Measurements from ENCODE around the gene GABRA4.

Gene GABRA4

DNA sequence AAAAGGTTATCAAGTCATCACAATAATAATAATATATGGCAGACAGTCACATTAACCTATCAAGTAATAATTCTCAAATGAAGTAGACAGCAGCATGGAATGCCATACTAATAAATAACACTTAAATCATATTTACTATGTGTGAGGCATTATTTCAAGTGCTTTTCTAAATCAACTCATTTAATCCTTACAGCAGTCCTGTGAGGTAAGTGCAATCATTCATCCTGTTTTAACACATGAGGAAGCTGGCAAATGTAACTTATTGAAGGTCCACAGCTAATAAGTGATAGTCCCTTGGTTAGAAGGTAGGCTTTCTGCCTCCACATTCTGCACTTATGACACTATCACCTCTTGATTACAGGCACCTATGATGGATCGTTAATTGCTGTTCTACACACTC is 24.5 kb downstream of the GABRA4 start:
- Mint-ChIP-seq H3K36me3 (ENCODE audit: insufficient read depth) (no peaks in the 10 kb centered on the region), H3K27me3 (peaks cover 8 to 9% of the 10 kb centered on the region in 2 donors), H3K27ac (no peak overlapping the region), H3K9me3 (peaks cover 0 to under 1% of the 10 kb centered on the region in 2 donors), H3K4me1 (ENCODE audit: low read depth in 2 of 2) (no peaks in the 10 kb centered on the region), H3K4me3 (no peak overlapping the region)
- DNase-seq (no peak), ATAC-seq (replicated peaks) (no peak)

DNA sequence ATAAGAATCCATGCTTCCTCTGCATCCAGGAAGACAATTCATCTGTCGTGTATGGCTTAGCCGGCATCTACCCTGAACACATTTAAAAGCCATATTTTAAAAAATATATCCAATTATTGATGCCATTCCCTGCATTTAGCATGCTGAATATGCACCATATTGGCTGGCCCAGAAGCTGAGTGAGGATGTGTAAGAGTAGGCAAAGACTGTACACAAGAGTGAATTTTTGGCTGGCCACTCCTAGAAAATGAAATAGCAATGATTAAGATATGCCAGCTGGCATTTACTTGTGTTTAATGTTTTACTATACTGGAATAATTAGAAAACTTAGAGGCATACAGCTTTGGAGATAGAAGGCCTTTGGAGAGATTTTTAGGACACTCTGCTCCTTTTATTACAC is 25.8 kb downstream of the GABRA4 start:
- Mint-ChIP-seq H3K27ac (no peak overlapping the region), H3K27me3 (peaks cover 14 to 18% of the 10 kb centered on the region in 2 donors), H3K36me3 (ENCODE audit: insufficient read depth) (no peaks in the 10 kb centered on the region), H3K4me1 (ENCODE audit: low read depth in 2 of 2) (no peaks in the 10 kb centered on the region), H3K4me3 (no peak overlapping the region), H3K9me3 (peaks cover 0 to 6% of the 10 kb centered on the region in 2 donors)
- no peak for ATAC-seq (replicated peaks)
- no peak for DNase-seq

DNA sequence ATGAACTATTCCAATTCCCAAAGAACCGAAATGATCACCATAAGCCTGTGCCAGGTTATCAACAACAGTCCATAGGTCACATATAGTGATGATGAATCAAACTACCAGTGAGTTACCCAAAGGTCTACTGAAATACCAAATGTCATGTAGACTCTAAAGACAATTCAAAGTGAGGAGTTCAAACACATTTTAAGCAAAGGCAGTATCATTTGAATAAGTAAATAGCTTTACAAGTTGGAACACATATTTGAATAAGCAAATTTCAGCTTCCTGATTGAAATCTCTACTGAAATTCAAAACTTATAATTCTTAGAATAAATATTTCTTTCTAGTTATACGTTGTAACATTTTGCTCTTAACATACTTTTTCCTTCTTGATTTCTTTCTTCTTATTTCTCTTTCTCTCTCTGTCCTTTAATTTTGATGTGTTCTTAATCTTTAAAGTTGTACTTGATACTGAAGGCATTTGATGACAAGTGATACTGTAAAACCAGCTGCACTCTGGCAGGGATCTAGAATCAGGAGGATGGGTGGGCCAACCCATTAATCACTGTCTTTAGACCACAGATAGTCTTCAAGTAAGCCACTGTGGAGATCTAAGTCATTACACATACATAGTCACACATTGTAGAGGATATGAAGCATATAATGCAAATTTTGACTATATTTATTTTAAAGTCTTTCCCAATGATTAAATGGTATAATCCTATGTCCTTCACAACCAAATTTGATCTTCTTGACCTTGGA is 34.5 kb downstream of the GABRA4 start:
- Mint-ChIP-seq H3K27ac (no peak overlapping the region), H3K4me1 (ENCODE audit: low read depth in 2 of 2) (no peaks in the 10 kb centered on the region), H3K9me3 (peaks cover 0 to 6% of the 10 kb centered on the region in 2 donors), H3K27me3 (peaks cover 10 to 14% of the 10 kb centered on the region in 2 donors), H3K4me3 (no peak overlapping the region), H3K36me3 (ENCODE audit: insufficient read depth) (peaks cover 4% of the 10 kb centered on the region)
- DNase-seq (no peak), ATAC-seq (replicated peaks) (no peak)

DNA sequence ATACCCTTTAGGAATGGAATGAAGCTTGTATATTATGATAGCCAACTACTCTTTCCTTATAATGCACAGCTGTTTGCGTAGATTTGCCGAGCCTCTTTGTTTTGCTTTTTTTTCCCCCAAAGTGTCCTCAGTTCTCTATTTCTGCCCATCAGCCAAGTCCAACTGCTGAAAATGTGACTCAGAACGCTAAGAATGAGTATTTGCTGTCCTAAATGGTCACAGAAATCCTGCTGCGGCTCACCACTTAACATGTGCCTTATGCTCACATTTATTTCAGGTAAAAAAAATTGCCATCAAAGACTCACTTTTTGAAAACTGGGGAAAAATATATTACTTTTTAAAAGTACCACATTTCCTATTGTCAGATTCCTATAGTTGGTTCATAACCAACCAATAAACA is 36.9 kb downstream of the GABRA4 start:
- Mint-ChIP-seq H3K9me3 (no peaks in the 10 kb centered on the region), H3K27me3 (peaks cover 0 to 3% of the 10 kb centered on the region in 2 donors), H3K27ac (no peak overlapping the region), H3K4me3 (no peak overlapping the region), H3K36me3 (ENCODE audit: insufficient read depth) (peaks cover 4% of the 10 kb centered on the region), H3K4me1 (ENCODE audit: low read depth in 2 of 2) (no peaks in the 10 kb centered on the region)
- no peak for DNase-seq
- ATAC-seq (replicated peaks): no peak

DNA sequence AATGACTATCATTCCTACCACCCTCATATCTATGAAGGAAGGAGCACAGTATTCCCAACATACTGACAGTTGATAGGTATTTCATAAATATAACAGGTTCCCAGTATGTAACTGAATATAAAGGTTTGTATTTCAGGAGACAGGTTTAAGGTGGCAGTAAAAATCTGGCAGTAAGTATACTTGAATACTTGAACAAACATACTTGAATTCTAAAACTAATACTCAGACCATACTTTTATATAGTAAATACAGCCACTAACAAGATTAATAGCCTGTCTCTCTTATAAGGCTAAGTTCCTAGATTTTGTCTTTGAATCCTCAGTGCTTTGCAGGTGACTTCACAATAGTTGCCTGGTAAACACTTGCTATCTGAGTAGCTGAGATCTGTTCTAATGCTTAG is 37.8 kb downstream of the GABRA4 start:
- ATAC-seq (replicated peaks): no peak
- no peak overlapping the region for H3K4me3 Mint-ChIP-seq
- H3K27ac Mint-ChIP-seq: no peak overlapping the region
- H3K27me3 Mint-ChIP-seq: no peaks in the 10 kb centered on the region
- DNase-seq: no peak
- no peaks in the 10 kb centered on the region for H3K4me1 Mint-ChIP-seq (ENCODE audit: low read depth in 2 of 2)
- H3K9me3 Mint-ChIP-seq: no peaks in the 10 kb centered on the region
- H3K36me3 Mint-ChIP-seq (ENCODE audit: insufficient read depth): peaks cover 4% of the 10 kb centered on the region

DNA sequence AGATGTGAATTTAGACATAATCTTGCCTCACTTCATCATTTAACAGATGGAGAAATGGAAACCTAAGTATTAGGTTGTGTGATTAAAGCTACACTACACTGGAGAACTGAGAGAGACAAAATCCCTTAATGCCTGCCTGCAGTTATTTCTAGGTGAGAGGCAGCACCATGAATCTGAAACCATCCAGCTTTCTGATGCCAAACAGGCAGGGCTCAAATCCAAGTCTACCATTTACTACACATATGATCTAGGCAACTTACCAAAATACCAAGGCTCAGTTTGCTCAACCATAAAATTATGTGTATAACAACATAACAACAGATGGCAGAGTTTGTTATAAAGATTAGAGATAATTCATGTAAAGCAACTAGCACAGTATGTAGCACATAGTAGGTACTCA is 38.7 kb downstream of the GABRA4 start:
- DNase-seq (no peak), ATAC-seq (replicated peaks) (no peak)
- Mint-ChIP-seq H3K27me3 (no peaks in the 10 kb centered on the region), H3K4me3 (no peak overlapping the region), H3K27ac (no peak overlapping the region), H3K9me3 (no peaks in the 10 kb centered on the region), H3K4me1 (ENCODE audit: low read depth in 2 of 2) (no peaks in the 10 kb centered on the region), H3K36me3 (ENCODE audit: insufficient read depth) (peaks cover 4% of the 10 kb centered on the region)

DNA sequence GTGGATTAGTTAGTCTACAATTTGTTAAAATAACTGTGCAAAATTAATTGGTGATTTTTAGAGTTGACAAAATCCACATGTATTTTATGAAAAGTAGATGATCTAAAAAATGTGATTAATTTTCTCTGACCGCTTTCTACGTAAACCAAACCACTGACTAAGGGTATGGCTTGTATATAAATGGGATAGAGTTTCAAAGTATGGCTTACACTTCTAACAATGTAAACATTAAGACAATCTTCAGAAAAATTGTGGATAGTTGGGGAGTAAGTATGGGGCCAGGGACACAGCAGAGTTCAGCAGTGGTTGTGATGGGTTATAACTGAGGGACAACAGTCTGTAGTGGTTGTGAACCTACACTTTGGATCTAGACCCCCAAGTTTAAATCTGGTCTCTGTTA is 39.8 kb downstream of the GABRA4 start:
- Mint-ChIP-seq H3K4me3 (no peak overlapping the region), H3K27ac (no peak overlapping the region), H3K36me3 (ENCODE audit: insufficient read depth) (peaks cover 4% of the 10 kb centered on the region), H3K4me1 (ENCODE audit: low read depth in 2 of 2) (no peaks in the 10 kb centered on the region), H3K27me3 (peaks cover 0 to 6% of the 10 kb centered on the region in 2 donors), H3K9me3 (no peaks in the 10 kb centered on the region)
- ATAC-seq (replicated peaks) (no peak), DNase-seq (no peak)

DNA sequence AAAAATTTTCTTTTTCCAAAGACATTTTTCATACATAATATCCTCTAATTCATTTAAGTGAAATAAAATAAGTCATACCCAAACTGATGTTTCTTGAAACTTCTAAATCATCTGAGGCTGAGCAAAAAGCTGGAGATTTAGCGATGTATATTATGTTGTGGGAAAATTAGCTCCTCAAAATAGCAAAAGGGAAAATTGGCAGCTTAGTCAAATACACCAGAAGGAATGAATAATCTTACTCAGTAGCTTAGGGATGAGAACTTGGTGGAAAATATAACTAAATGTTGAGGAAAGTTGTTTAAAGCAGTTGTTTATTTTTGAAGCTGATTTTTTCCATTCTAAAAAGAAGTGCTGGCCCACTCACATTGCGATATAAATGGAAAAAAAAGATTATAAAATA is 40.9 kb downstream of the GABRA4 start:
- H3K27me3 Mint-ChIP-seq: peaks cover 0 to 7% of the 10 kb centered on the region in 2 donors
- no peak overlapping the region for H3K27ac Mint-ChIP-seq
- no peak overlapping the region for H3K4me3 Mint-ChIP-seq
- no peaks in the 10 kb centered on the region for H3K4me1 Mint-ChIP-seq (ENCODE audit: low read depth in 2 of 2)
- H3K36me3 Mint-ChIP-seq (ENCODE audit: insufficient read depth): peaks cover 4% of the 10 kb centered on the region
- no peaks in the 10 kb centered on the region for H3K9me3 Mint-ChIP-seq
- ATAC-seq (replicated peaks) (no peak), DNase-seq (no peak)

DNA sequence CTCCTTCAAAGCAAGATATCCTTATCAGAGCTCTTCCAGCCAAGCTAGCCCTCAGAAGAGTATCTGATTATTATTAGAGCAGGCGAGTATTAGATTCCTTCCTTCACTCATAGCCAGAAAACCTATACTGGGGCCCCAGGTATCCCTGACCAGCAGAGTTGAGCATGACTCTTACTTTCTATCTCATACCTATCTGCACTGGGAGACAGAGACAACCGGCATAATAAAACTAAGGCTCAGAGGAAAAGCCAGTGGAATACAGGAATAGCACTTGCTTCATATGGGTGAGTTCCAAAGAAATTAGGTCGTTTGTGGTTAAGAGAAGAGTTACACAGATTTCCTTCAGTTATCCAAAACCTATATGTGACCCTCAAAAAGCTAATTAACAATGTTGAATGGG is 42.6 kb downstream of the GABRA4 start:
- ATAC-seq (replicated peaks) (no peak), DNase-seq (no peak)
- H3K4me3 Mint-ChIP-seq: no peak overlapping the region
- H3K9me3 Mint-ChIP-seq: no peaks in the 10 kb centered on the region
- no peak overlapping the region for H3K27ac Mint-ChIP-seq
- peaks cover 0 to 12% of the 10 kb centered on the region in 2 donors for H3K27me3 Mint-ChIP-seq
- H3K4me1 Mint-ChIP-seq (ENCODE audit: low read depth in 2 of 2): no peaks in the 10 kb centered on the region
- no peaks in the 10 kb centered on the region for H3K36me3 Mint-ChIP-seq (ENCODE audit: insufficient read depth)

DNA sequence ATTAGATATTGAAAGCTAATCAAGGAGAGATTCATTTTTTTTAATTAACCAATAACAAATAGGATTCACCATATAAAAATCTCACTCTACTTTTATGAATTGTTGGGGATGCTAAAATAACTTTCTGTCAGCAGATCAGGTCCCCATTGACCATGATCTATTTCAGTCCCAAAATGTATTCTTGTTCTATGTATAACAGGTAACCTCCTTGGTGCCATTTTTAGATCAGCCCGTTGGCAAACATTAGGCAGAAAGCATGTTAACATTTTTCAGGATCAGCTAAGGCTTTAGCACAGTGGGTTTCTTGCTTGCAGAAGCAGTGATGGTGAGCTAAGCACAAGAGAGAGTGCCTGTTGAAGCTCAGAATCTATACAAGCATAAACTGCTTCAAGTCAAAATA is 43.6 kb downstream of the GABRA4 start:
- Mint-ChIP-seq H3K27me3 (peaks cover 0 to 12% of the 10 kb centered on the region in 2 donors), H3K4me3 (no peak overlapping the region), H3K4me1 (ENCODE audit: low read depth in 2 of 2) (no peaks in the 10 kb centered on the region), H3K36me3 (ENCODE audit: insufficient read depth) (no peaks in the 10 kb centered on the region), H3K9me3 (no peaks in the 10 kb centered on the region), H3K27ac (no peak overlapping the region)
- DNase-seq (no peak), ATAC-seq (replicated peaks) (no peak)

DNA sequence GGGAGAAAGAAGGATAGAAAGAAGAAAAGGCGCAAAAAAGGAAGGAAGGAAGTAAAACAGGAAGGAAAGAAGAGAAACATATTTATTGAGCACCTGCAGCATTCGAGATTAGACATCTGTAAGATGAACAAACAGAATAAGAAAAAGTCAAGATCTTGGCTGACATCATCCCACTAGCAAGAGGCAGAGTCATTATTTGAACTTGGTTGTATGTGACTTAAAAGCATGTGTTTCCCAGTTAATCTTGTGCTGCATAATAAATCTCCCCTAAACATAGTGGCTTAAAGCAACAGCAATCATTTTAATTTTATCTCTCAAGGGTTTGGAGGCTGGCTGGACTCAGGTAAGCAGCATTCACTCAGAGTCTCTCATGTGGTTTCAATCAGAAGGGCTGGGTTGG is 45.8 kb downstream of the GABRA4 start:
- H3K36me3 Mint-ChIP-seq (ENCODE audit: insufficient read depth): no peaks in the 10 kb centered on the region
- no peak overlapping the region for H3K4me3 Mint-ChIP-seq
- no peak for DNase-seq
- peaks cover 0 to 12% of the 10 kb centered on the region in 2 donors for H3K27me3 Mint-ChIP-seq
- no peaks in the 10 kb centered on the region for H3K9me3 Mint-ChIP-seq
- H3K27ac Mint-ChIP-seq: no peak overlapping the region
- no peaks in the 10 kb centered on the region for H3K4me1 Mint-ChIP-seq (ENCODE audit: low read depth in 2 of 2)
- no peak for ATAC-seq (replicated peaks)

DNA sequence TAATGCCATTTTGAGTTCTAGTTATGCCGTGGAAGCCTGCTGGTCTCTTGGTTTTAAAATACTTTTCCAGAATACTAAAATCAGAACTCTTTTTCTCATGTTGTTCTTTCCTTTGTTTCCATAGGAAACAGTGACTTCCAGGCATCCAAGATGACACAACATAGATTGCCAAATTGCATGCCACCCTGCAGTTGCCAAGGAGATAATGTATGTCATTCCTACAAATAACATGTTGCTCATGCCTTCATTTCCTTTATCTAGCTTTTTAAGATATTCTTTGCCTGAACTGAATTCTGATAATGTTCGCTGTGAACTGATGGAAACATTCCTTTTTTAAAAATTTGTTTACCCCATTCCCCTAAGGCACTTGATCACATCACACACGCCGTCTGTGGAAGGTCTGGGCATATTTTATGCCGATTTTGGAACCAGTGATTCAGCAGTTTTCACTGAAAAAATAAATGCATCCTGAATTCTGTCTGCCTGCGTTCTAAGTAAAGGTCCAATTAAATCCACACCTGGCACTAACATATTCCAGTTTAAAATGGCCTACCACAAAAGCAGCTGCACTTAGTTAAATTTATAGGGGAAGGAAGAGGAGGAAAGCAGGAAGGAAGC is 46.4 kb downstream of the GABRA4 start:
- H3K4me1 Mint-ChIP-seq (ENCODE audit: low read depth in 2 of 2): no peaks in the 10 kb centered on the region
- H3K4me3 Mint-ChIP-seq: no peak overlapping the region
- no peak for ATAC-seq (replicated peaks)
- no peaks in the 10 kb centered on the region for H3K9me3 Mint-ChIP-seq
- no peak overlapping the region for H3K27ac Mint-ChIP-seq
- H3K27me3 Mint-ChIP-seq: peaks cover 0 to 12% of the 10 kb centered on the region in 2 donors
- no peak for DNase-seq
- no peaks in the 10 kb centered on the region for H3K36me3 Mint-ChIP-seq (ENCODE audit: insufficient read depth)

DNA sequence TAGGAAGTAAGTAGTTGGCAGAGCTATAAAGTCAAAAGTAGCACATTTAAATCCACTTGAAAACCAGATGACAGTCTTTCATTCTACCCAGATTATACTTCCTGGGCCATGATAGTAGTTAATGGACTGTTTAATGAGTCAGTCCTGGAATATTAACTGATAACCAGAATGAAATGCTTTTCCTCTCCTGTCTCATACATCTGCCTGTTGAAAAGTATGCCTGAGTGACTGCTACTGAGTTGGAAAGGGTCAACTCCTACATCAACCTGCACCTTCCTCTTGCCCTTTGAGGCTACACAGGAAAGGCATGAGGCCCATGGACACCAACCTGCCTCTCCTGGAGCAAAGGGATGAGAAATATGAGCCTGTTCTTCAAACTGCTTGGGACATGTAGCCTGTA is 48.3 kb downstream of the GABRA4 start:
- Mint-ChIP-seq H3K4me3 (no peak overlapping the region), H3K27ac (no peak overlapping the region), H3K36me3 (ENCODE audit: insufficient read depth) (no peaks in the 10 kb centered on the region), H3K9me3 (no peaks in the 10 kb centered on the region), H3K27me3 (peaks cover 0 to 12% of the 10 kb centered on the region in 2 donors), H3K4me1 (ENCODE audit: low read depth in 2 of 2) (no peaks in the 10 kb centered on the region)
- no peak for DNase-seq
- no peak for ATAC-seq (replicated peaks)

DNA sequence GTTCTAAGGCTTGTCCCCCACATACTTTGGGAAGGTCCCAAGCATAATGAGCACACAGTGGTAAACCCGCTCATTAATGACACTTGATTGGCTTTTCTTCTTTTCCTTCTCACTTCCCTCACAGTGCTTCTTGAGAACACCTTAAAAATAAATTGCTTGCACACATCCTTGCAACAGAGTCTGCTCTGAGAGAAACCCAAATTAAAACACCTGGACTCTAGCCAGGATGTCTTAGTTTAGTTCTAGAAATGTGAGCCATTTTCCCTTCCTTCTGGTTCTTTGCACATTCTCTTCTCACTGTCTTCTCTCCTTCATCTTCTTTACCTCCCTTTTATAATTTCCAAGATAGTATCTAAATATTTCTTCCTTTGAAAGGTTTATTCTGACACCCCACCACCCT is 49.0 kb downstream of the GABRA4 start:
- Mint-ChIP-seq H3K4me1 (ENCODE audit: low read depth in 2 of 2) (no peaks in the 10 kb centered on the region), H3K9me3 (no peaks in the 10 kb centered on the region), H3K27me3 (peaks cover 0 to 12% of the 10 kb centered on the region in 2 donors), H3K27ac (no peak overlapping the region), H3K4me3 (no peak overlapping the region), H3K36me3 (ENCODE audit: insufficient read depth) (no peaks in the 10 kb centered on the region)
- ATAC-seq (replicated peaks) (no peak), DNase-seq (no peak)

All from effector memory CD8-positive, alpha-beta T cell (primary cell).